IMR-90 (cell line): Measurements from ENCODE around the gene SMCO3. TPM values are rescaled to one million over a fixed set of nuclear protein-coding genes. Genes with fewer than 3 reads are reported as not detected.

ENCODE experiments used
- ATAC-seq: fragments of 200-7000 bp; cut with Tn5 transposase; 2 replicates; pipeline ENCODE4 v1.9.1; 2020; ENCODE audit warnings: low read depth, mild to moderate bottlenecking, moderate library complexity
- BruUV-seq: library from RNA; stranded (reverse); fragments of 400-500 nt; replicated peaks from 2 replicates; lab custom pipeline; 2021; lab: Mats Ljungman, UMichigan
- CTCF ChIA-PET: fragments of 300-600 bp; formaldehyde crosslinking; extraction: SDS; loops from one replicate; lab custom pipeline; 2021; ENCODE audit warnings: antibody characterized with exemption; lab: Yijun Ruan, JAX
- POLR2A ChIA-PET: fragments of 300-600 bp; sonication (Branson Sonifier 250); formaldehyde crosslinking; loops from one replicate; lab custom pipeline; 2022; ENCODE audit warnings: antibody characterized with exemption; ENCODE audit not compliant: unreplicated experiment; lab: Charles Lee
- DNase-seq: peaks from one replicate; pipeline ENCODE4 v3.0.0; 2013
- H2AFZ ChIP-seq: replicated peaks from 2 replicates; pipeline ENCODE3; 2013; ENCODE audit warnings: low read length, mild to moderate bottlenecking; ENCODE audit not compliant: poor library complexity
- H2AK5ac ChIP-seq: 2 replicates; pipeline ENCODE4 v1.6.1; 2013; ENCODE audit warnings: low read depth, low read length, inconsistent platforms
- H2AK9ac ChIP-seq: replicated peaks from 2 replicates; pipeline ENCODE3; 2013; ENCODE audit warnings: mild to moderate bottlenecking, low read depth, low read length, moderate library complexity; ENCODE audit not compliant: poor library complexity
- H2BK120ac ChIP-seq: 2 replicates; pipeline ENCODE4 v1.6.1; 2013; ENCODE audit warnings: low read depth, low read length, inconsistent platforms
- H2BK15ac ChIP-seq: 3 replicates; pipeline ENCODE4 v1.6.1; 2013; ENCODE audit warnings: low read depth, low read length, inconsistent platforms
- H2BK20ac ChIP-seq: 2 replicates; pipeline ENCODE4 v1.6.1; 2013; ENCODE audit warnings: low read depth, mild to moderate bottlenecking, inconsistent platforms, low read length, moderate library complexity
- H2BK5ac ChIP-seq: 2 replicates; pipeline ENCODE4 v1.6.1; 2013; ENCODE audit warnings: mild to moderate bottlenecking, low read depth, low read length, inconsistent platforms; ENCODE audit not compliant: poor library complexity, severe bottlenecking
- H3K14ac ChIP-seq: replicated peaks from 2 replicates; pipeline ENCODE4 v1.6.1; 2013; ENCODE audit warnings: low read depth, low read length, inconsistent platforms
- H3K18ac ChIP-seq: 2 replicates; pipeline ENCODE4 v1.6.1; 2013; ENCODE audit warnings: low read depth, low read length, control low read depth
- H3K23ac ChIP-seq: 2 replicates; pipeline ENCODE4 v1.6.1; 2013; ENCODE audit warnings: low read depth, low read length, inconsistent platforms
- H3K27ac ChIP-seq: 2 replicates; pipeline ENCODE4 v1.5.1; 2013; ENCODE audit warnings: mild to moderate bottlenecking, control low read depth, low read length; ENCODE audit not compliant: insufficient read depth
- H3K27me3 ChIP-seq: 2 replicates; pipeline ENCODE4 v1.6.1; 2013; ENCODE audit warnings: low read length; ENCODE audit not compliant: control insufficient read depth, insufficient read depth
- H3K36me3 ChIP-seq: 2 replicates; pipeline ENCODE4 v1.6.1; 2013; ENCODE audit warnings: low read length, mixed read lengths; ENCODE audit not compliant: control insufficient read depth, insufficient read depth
- H3K4ac ChIP-seq: 2 replicates; pipeline ENCODE4 v1.6.1; 2013; ENCODE audit warnings: low read depth, low read length, inconsistent platforms
- H3K4me1 ChIP-seq: 2 replicates; pipeline ENCODE4 v1.6.1; 2013; ENCODE audit warnings: low read length, mixed read lengths; ENCODE audit not compliant: control insufficient read depth, insufficient read depth
- H3K4me2 ChIP-seq: 2 replicates; pipeline ENCODE4 v1.6.1; 2013; ENCODE audit warnings: low read depth, mild to moderate bottlenecking, control low read depth, low read length, moderate library complexity
- H3K4me3 ChIP-seq: 2 replicates; pipeline ENCODE4 v1.5.1; 2013; ENCODE audit warnings: low read depth, mild to moderate bottlenecking, control low read depth, low read length, moderate library complexity; ENCODE audit not compliant: insufficient read depth
- H3K56ac ChIP-seq: 2 replicates; pipeline ENCODE4 v1.6.1; 2013; ENCODE audit warnings: low read length, inconsistent platforms; ENCODE audit not compliant: insufficient read depth; ENCODE audit errors: extremely low read depth
- H3K79me1 ChIP-seq, 2 experiments: 2 replicates each; pipeline ENCODE4 v1.6.1; 2013; ENCODE audit warnings: low read length in 2 of 2, inconsistent platforms in 1 of 2, low read depth in 1 of 2
- H3K9ac ChIP-seq: 2 replicates; pipeline ENCODE4 v1.6.1; 2013; ENCODE audit warnings: low read depth, low read length, control low read depth
- H3K9me1 ChIP-seq: 2 replicates; pipeline ENCODE4 v1.6.1; 2013; ENCODE audit warnings: low read length, inconsistent platforms; ENCODE audit not compliant: insufficient read depth
- H3K9me3 ChIP-seq: 2 replicates; pipeline ENCODE4 v1.6.1; 2013; ENCODE audit warnings: low read length; ENCODE audit not compliant: control insufficient read depth, insufficient read depth
- H4K20me1 ChIP-seq: 2 replicates; pipeline ENCODE4 v1.6.1; 2013; ENCODE audit warnings: low read length, inconsistent platforms; ENCODE audit not compliant: insufficient read depth
- H4K5ac ChIP-seq: 2 replicates; pipeline ENCODE4 v1.6.1; 2013; ENCODE audit warnings: mild to moderate bottlenecking, low read depth, low read length, control low read depth
- H4K8ac ChIP-seq, 2 experiments: 2 replicates each; pipeline ENCODE4 v1.6.1; 2013; ENCODE audit warnings: low read depth in 2 of 2, low read length in 2 of 2, control low read depth in 1 of 2, inconsistent platforms in 1 of 2
- H4K91ac ChIP-seq: 2 replicates; pipeline ENCODE4 v1.6.1; 2013; ENCODE audit warnings: low read depth, low read length, inconsistent platforms; ENCODE audit not compliant: insufficient read depth
- RFX5 ChIP-seq: IDR thresholded peaks from 2 replicates; pipeline ENCODE4 v1.8.0; 2012; ENCODE audit warnings: low read depth, mild to moderate bottlenecking, low read length, moderate library complexity
- dilution Hi-C: fragments of 300-500 bp; cut with HindIII; formaldehyde crosslinking; loops from one replicate; pipeline ENCODE4 v1.14.3; 2018; ENCODE audit warnings: low sequenced_read_pairs; ENCODE audit not compliant: unreplicated experiment
- in situ Hi-C: fragments of 300-500 bp; cut with MboI; formaldehyde crosslinking; loops from 3 replicates; pipeline ENCODE4 v1.14.3; 2019; ENCODE audit warnings: low sequenced_read_pairs, inconsistent platforms, mixed read lengths
- intact Hi-C: fragments of 100-400 bp; cut with micrococcal nuclease; formaldehyde crosslinking; loops from 2 replicates; pipeline ENCODE4 v1.10.0; 2022
- polyA plus RNA-seq, 3 experiments: library from polyadenylated mRNA; depleted of rRNA; stranded (reverse); fragments of >200 nt; gene quantifications; 2 replicates each; pipeline ENCODE4 v1.2.3, GENCODE V29; 2012; ENCODE audit warnings: low replicate concordance in 1 of 3
- total RNA-seq: library from RNA; depleted of rRNA; stranded (reverse); fragments of >200 nt; gene quantifications from 2 replicates; pipeline ENCODE4 v1.2.3, GENCODE V29; 2012
- TF ChIP-seq, protein P1 (sequence below): conservative IDR thresholded peaks from 2 replicates; pipeline ENCODE4 v1.5.1; 2012; ENCODE audit warnings: mild to moderate bottlenecking, low read depth, low read length, improper control_type of control experiment

The SMCO3 gene
- total and polyA plus RNA-seq, 2 of the 4 experiments (the other 2 are of a cell fraction) = under 0.01 to 0.07 TPM

GRCh38 chr12:14828892-14829291 lies 14.9 kb upstream of the SMCO3 start:
- in situ Hi-C loops = no loop called here
- dilution Hi-C loops = no loop called here

More at GRCh38 chr12:14828892-14829291, 14.9 kb upstream of the SMCO3 start:
- Histone ChIP-seq H2AK9ac (no peak overlapping the region), H3K4ac (no peak overlapping the region), H2BK5ac (no peak overlapping the region), H2AK5ac (no peak overlapping the region), H3K9me1 (0 out of 2 replicates have a peak, but pooled peaks cover 3% of the 10 kb centered on the region), H3K23ac (no peak overlapping the region), H2AFZ (no peak overlapping the region), H4K91ac (no peak overlapping the region), H3K4me3 (no peak overlapping the region), H3K4me2 (no peak overlapping the region), H2BK15ac (no peak overlapping the region), H2BK120ac (no peak overlapping the region), H3K56ac (no peak overlapping the region), H3K27me3 (no peaks in the 10 kb centered on the region), H3K4me1 (no peaks in the 10 kb centered on the region; the same call in 1 of the 2 replicates), H3K79me1 (no peaks in the 10 kb centered on the region), H4K5ac (no peak overlapping the region), H3K36me3 (no peaks in the 10 kb centered on the region), H3K9ac (no peak overlapping the region), H3K18ac (no peak overlapping the region), H3K27ac (no peak overlapping the region), H3K9me3 (no peaks in the 10 kb centered on the region), H2BK20ac (no peak overlapping the region), H3K14ac (no peak overlapping the region), H4K20me1 (no peaks in the 10 kb centered on the region), H4K8ac (no peak overlapping the region)
- ChIA-PET POLR2A (no interaction called here), CTCF (interaction anchor here (1.4 kb wide), 1 partner anchor 18 kb away, joined by 3 read pairs; no protein-coding TSS in a partner anchor)
- peak; percentile 94 for TF ChIP-seq RFX5
- TF ChIP-seq, protein P1, sequence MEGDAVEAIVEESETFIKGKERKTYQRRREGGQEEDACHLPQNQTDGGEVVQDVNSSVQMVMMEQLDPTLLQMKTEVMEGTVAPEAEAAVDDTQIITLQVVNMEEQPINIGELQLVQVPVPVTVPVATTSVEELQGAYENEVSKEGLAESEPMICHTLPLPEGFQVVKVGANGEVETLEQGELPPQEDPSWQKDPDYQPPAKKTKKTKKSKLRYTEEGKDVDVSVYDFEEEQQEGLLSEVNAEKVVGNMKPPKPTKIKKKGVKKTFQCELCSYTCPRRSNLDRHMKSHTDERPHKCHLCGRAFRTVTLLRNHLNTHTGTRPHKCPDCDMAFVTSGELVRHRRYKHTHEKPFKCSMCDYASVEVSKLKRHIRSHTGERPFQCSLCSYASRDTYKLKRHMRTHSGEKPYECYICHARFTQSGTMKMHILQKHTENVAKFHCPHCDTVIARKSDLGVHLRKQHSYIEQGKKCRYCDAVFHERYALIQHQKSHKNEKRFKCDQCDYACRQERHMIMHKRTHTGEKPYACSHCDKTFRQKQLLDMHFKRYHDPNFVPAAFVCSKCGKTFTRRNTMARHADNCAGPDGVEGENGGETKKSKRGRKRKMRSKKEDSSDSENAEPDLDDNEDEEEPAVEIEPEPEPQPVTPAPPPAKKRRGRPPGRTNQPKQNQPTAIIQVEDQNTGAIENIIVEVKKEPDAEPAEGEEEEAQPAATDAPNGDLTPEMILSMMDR = no peak
- BruUV-seq = no TSS peak
- DNase-seq (peak; percentile 31), ATAC-seq (peak; percentile 71)
- intact Hi-C loops = no loop called here
